Measurements from ENCODE around the gene DDX1.

DNA sequence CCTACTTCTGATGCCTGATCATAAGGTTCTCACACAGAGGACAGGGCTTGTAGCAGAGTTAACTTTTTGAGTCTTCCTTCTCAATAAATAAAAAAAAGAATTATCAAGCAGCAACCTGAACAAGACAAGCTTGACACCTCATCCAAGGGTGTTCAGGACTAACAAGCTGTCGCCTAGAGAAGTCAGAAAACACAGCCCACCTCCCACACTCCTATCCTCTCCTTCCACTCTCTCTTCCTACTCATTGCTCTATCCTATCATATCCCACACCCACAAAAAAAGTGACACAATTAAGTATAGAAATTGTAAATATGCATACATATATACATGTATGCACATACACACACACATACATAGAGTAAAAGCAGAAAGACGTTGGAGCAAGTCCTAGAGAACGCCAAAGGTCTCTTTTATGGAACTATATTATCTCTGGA, 35.9 kb upstream of the DDX1 start:
- TF ChIP-seq, protein P1, sequence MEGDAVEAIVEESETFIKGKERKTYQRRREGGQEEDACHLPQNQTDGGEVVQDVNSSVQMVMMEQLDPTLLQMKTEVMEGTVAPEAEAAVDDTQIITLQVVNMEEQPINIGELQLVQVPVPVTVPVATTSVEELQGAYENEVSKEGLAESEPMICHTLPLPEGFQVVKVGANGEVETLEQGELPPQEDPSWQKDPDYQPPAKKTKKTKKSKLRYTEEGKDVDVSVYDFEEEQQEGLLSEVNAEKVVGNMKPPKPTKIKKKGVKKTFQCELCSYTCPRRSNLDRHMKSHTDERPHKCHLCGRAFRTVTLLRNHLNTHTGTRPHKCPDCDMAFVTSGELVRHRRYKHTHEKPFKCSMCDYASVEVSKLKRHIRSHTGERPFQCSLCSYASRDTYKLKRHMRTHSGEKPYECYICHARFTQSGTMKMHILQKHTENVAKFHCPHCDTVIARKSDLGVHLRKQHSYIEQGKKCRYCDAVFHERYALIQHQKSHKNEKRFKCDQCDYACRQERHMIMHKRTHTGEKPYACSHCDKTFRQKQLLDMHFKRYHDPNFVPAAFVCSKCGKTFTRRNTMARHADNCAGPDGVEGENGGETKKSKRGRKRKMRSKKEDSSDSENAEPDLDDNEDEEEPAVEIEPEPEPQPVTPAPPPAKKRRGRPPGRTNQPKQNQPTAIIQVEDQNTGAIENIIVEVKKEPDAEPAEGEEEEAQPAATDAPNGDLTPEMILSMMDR (optimal IDR thresholded peaks at IDR 0.05 in 1 of 3, IDR thresholded peaks at IDR 0.05 in 1 of 3, conservative IDR thresholded peaks at IDR 0.05 in 1 of 3; ENCODE audit: extremely low read depth in 1 of 3, insufficient read depth in 2 of 3, low read length in 3 of 3), result no peak
- no peak for TF ChIP-seq EZH2 (IDR thresholded peaks at IDR 0.05; ENCODE audit: low read length)

Measured in keratinocyte (primary cell).